CD14-positive monocyte (primary cell): ENCODE data around the gene HDAC4. TPM values are rescaled to one million over a fixed set of nuclear protein-coding genes. Genes with fewer than 3 reads are reported as not detected.

Experiments used
- DNase-seq, 3 donors: peaks; one replicate each; pipeline ENCODE4 v3.0.0-alpha.2; 2011 to 2022
- H2AFZ ChIP-seq: 2 replicates; pipeline ENCODE4 v1.6.0; 2012; ENCODE audit warnings: mild to moderate bottlenecking, low read depth, low read length, inconsistent platforms; ENCODE audit not compliant: insufficient read depth, poor library complexity, severe bottlenecking
- H3K27ac ChIP-seq, 2 donors: 1 replicate in 1 of 2; 2 replicates in 1 of 2; pipeline ENCODE4 v1.5.1; 2012 to 2013; ENCODE audit warnings: low read length in 2 of 2, control low read depth in 1 of 2, inconsistent platforms in 1 of 2, low read depth in 1 of 2, mild to moderate bottlenecking in 1 of 2
- H3K27me3 ChIP-seq, 2 donors: one replicate each; pipeline versions ENCODE4 v1.6.0 to v1.6.1; 2011 to 2013; ENCODE audit warnings: low read length in 2 of 2; ENCODE audit not compliant: control insufficient read depth in 2 of 2, insufficient read depth in 2 of 2
- H3K36me3 ChIP-seq, 2 donors: replicated peaks in 1 of 2; 1 replicate in 1 of 2; 2 replicates in 1 of 2; pipeline versions ENCODE4 v1.5.1 to v1.6.1; 2012 to 2013; ENCODE audit warnings: low read length in 2 of 2, control low read depth in 1 of 2, inconsistent platforms in 1 of 2, mild to moderate bottlenecking in 1 of 2; ENCODE audit not compliant: insufficient read depth in 2 of 2, control insufficient read depth in 1 of 2
- H3K4me1 ChIP-seq, 2 donors: 1 replicate in 1 of 2; 2 replicates in 1 of 2; pipeline versions ENCODE4 v1.5.1 to v1.6.1; 2012 to 2013; ENCODE audit warnings: low read length in 2 of 2, control low read depth in 1 of 2, inconsistent platforms in 1 of 2, mild to moderate bottlenecking in 1 of 2, moderate library complexity in 1 of 2; ENCODE audit not compliant: insufficient read depth in 2 of 2, control insufficient read depth in 1 of 2
- H3K4me2 ChIP-seq: replicated peaks from 2 replicates; pipeline ENCODE3; 2012; ENCODE audit warnings: low read length, moderate library complexity, mild to moderate bottlenecking; ENCODE audit not compliant: poor library complexity, severe bottlenecking; ENCODE audit errors: extremely low read depth
- H3K4me3 ChIP-seq, 3 experiments: fragments of 200-600 bp in 1 of 3; sonication (generic) in 1 of 3; replicated peaks in 1 of 3; 1 replicate in 2 of 3; 2 replicates in 1 of 3; pipeline ENCODE4 v1.5.1; 2011 to 2013; ENCODE audit warnings: low read length in 3 of 3, mild to moderate bottlenecking in 3 of 3, control low read depth in 2 of 3, low read depth in 2 of 3, inconsistent platforms in 1 of 3, moderate library complexity in 1 of 3
- H3K79me2 ChIP-seq: 2 replicates; pipeline ENCODE4 v1.6.0; 2012; ENCODE audit warnings: mild to moderate bottlenecking, control low read depth, inconsistent platforms, low read length, moderate library complexity; ENCODE audit not compliant: insufficient read depth
- H3K9ac ChIP-seq: 2 replicates; pipeline ENCODE4 v1.6.0; 2017; ENCODE audit warnings: low read length, mild to moderate bottlenecking; ENCODE audit not compliant: insufficient read depth, poor library complexity, severe bottlenecking
- H3K9me3 ChIP-seq, 2 donors: replicated peaks in 1 of 2; 1 replicate in 1 of 2; 2 replicates in 1 of 2; pipeline versions ENCODE4 v1.5.1 to v1.6.1; 2012 to 2013; ENCODE audit warnings: low read length in 2 of 2, control low read depth in 1 of 2; ENCODE audit not compliant: control insufficient read depth in 1 of 2, insufficient read depth in 1 of 2
- H4K20me1 ChIP-seq: 2 replicates; pipeline ENCODE4 v1.6.0; 2012; ENCODE audit warnings: mild to moderate bottlenecking, low read length, control low read depth, moderate library complexity; ENCODE audit not compliant: insufficient read depth
- H3K27ac Mint-ChIP-seq, 7 donors: one replicate each; pipeline ENCODE4 v1.8.0; 2020; ENCODE audit warnings: mild to moderate bottlenecking in 7 of 7, mixed read lengths in 7 of 7, moderate library complexity in 6 of 7, inconsistent platforms in 2 of 7
- H3K27me3 Mint-ChIP-seq, 3 donors: one replicate each; pipeline ENCODE4 v1.8.0; 2021 to 2022; ENCODE audit warnings: low read depth in 3 of 3, mild to moderate bottlenecking in 3 of 3, mixed read lengths in 3 of 3, moderate library complexity in 3 of 3, inconsistent platforms in 1 of 3
- H3K36me3 Mint-ChIP-seq, 2 donors: one replicate each; pipeline ENCODE4 v1.8.0; 2020; ENCODE audit warnings: mixed read lengths in 2 of 2, inconsistent platforms in 1 of 2, mild to moderate bottlenecking in 1 of 2
- H3K4me1 Mint-ChIP-seq: one replicate; pipeline ENCODE4 v1.8.0; 2020; ENCODE audit warnings: mild to moderate bottlenecking, mixed read lengths
- H3K4me3 Mint-ChIP-seq, 2 donors: one replicate each; pipeline ENCODE4 v1.8.0; 2020; ENCODE audit warnings: mild to moderate bottlenecking in 2 of 2, mixed read lengths in 2 of 2, moderate library complexity in 1 of 2
- H3K9me3 Mint-ChIP-seq, 7 donors: one replicate each; pipeline ENCODE4 v1.8.0; 2020 to 2022; ENCODE audit warnings: mixed read lengths in 7 of 7, mild to moderate bottlenecking in 6 of 7, moderate library complexity in 6 of 7, inconsistent platforms in 2 of 7
- CTCF ChIP-seq: fragments of 200-600 bp; IDR thresholded peaks from one replicate; pipeline ENCODE4 v1.8.0; 2022; ENCODE audit warnings: antibody characterized with exemption, mild to moderate bottlenecking
- WGBS: methylation state at CpG from one replicate; pipeline ENCODE4 v1.1.5; 2013; ENCODE audit warnings: missing lambda C conversion rate; ENCODE audit not compliant: insufficient coverage; 5-methylcytosine and 5-hydroxymethylcytosine counted together
- intact Hi-C, 2 donors: fragments of 100-400 bp; cut with micrococcal nuclease; formaldehyde crosslinking; loops; one replicate each; pipeline versions ENCODE4 v1.15.0 to v1.15.1; 2023
- polyA plus RNA-seq, 3 donors: library from polyadenylated mRNA; depleted of rRNA in 1 of 3; unstranded in 2 of 3; stranded (reverse) in 1 of 3; fragments of 300-500 nt in 2 of 3; fragments of >200 nt in 1 of 3; fragmentation: Illumina TruSeq in 2 of 3; gene quantifications; 1 replicate in 2 of 3; 2 replicates in 1 of 3; pipeline ENCODE4 v1.2.3, GENCODE V29; 2012 to 2021

The HDAC4 gene
- polyA plus RNA-seq, 3 donors: 3.3 to 23.0 (median 4.5) TPM

- Histone ChIP-seq H3K4me2 (no peak overlapping the region), H3K9me3 (no peaks in the 10 kb centered on the region), H3K4me3 (no peak overlapping the region), H3K27me3 (no peaks in the 10 kb centered on the region), H3K36me3 (peaks cover 74 to 94% of the 10 kb centered on the region in 2 donors), H3K9ac (no peak overlapping the region), H3K4me1 (no peaks in the 10 kb centered on the region), H4K20me1 (peaks cover 41% of the 10 kb centered on the region), H3K79me2 (no peaks in the 10 kb centered on the region), H3K27ac (peak overlapping the region in 1 of 2 donors; percentile 54), H2AFZ (no peak overlapping the region)
- DNase-seq: no peak
- WGBS: 98% methylated on average over 10 of the region's 10 CpGs
- H3K4me3 Mint-ChIP-seq: no peak overlapping the region
- H3K36me3 Mint-ChIP-seq: peaks cover 19 to 47% of the 10 kb centered on the region in 2 donors
- no peaks in the 10 kb centered on the region for H3K4me1 Mint-ChIP-seq
- H3K9me3 Mint-ChIP-seq: peaks cover 0 to 2% (median 0%) of the 10 kb centered on the region in 7 donors
- no peak for TF ChIP-seq CTCF
- intact Hi-C loops: no loop called here
- peaks cover 0 to 1% (median 0%) of the 10 kb centered on the region in 3 donors for H3K27me3 Mint-ChIP-seq
- no peak overlapping the region for H3K27ac Mint-ChIP-seq
Observed at GRCh38 chr2:239056611-239057010, 344.2 kb downstream of the HDAC4 start.

- Histone ChIP-seq H3K9ac (no peak overlapping the region), H3K4me2 (no peak overlapping the region), H2AFZ (no peak overlapping the region), H3K36me3 (peaks cover 70 to 94% of the 10 kb centered on the region in 2 donors), H4K20me1 (peaks cover 39% of the 10 kb centered on the region), H3K27me3 (no peaks in the 10 kb centered on the region), H3K4me1 (no peaks in the 10 kb centered on the region), H3K27ac (peak overlapping the region in 1 of 2 donors; percentile 54), H3K9me3 (no peaks in the 10 kb centered on the region), H3K79me2 (no peaks in the 10 kb centered on the region), H3K4me3 (no peak overlapping the region)
- Mint-ChIP-seq H3K27ac (peak overlapping the region in 5 of 7 donors; percentile 32 to 80 (median 74)), H3K9me3 (peaks cover 0 to 2% (median 0%) of the 10 kb centered on the region in 7 donors), H3K36me3 (peaks cover 19 to 46% of the 10 kb centered on the region in 2 donors), H3K27me3 (peaks cover 0 to 1% (median 0%) of the 10 kb centered on the region in 3 donors), H3K4me3 (no peak overlapping the region), H3K4me1 (no peaks in the 10 kb centered on the region)
- intact Hi-C loops: no loop called here
- 89% methylated on average over 16 of the region's 20 CpGs for WGBS
- DNase-seq: peak in 1 of 3 donors; percentile 18
- TF ChIP-seq CTCF: no peak
Observed at GRCh38 chr2:239055756-239056493, 344.9 kb downstream of the HDAC4 start.
